NCI-H226 (cell line): ENCODE data around the gene CTDSP1.

Experiments
- DNase-seq: peaks from one replicate; pipeline ENCODE4 v3.0.0-alpha.2; 2015

Gene CTDSP1

DNA sequence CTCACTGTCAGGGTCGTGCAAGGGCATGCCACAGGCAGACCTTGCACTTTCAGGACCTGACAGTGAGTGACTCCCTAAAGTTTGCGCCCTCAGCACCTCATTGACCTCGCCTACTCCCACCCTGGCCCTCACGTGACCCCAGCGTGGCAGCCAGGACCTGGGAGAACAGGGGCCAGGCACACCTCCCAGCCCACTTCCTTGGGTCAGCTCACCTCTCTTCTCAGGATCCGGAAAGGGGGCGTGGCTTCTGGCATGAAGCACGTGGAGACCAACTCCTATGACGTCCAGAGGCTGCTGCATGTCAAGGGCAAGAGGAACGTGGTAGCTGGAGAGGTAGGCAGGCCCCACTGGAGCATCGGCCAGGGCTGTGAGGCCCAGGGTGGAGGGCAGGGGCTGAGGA is 28.1 kb downstream of the CTDSP1 start:
- DNase-seq, result no peak

DNA sequence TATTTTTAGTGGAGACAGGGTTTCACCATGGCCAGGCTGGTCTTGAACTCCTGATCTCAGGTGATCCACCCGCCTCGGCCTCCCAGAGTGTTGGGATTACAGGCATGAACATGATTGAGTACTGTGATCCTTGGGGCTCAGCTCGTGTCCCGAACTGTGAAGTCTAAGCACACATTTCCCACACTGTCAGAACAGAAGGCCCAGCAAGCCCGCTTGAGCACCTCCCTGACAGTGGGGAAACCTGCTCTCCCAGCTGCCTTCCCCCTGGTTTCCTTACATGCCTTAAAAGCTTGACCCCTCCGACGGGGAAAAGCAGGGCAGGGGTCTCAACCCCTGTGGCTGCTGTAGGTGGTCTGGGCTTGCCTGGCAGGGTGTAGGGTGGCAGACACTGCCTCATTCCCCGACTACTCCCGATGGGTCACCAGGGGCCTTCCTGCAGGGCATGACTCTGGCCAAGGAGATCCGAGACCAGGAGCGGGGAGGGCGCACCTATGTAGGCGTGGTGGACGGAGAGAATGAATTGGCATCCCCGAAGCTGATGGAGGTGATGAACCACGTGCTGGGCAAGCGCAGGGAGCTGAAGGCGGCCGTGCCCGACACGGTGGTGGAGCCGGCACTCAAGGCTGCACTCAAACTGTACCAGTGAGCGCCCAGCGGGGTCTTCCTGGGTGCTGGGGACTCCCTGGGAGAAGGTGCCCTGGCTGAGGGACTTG is 29.3 kb downstream of the CTDSP1 start:
- DNase-seq, result no peak

DNA sequence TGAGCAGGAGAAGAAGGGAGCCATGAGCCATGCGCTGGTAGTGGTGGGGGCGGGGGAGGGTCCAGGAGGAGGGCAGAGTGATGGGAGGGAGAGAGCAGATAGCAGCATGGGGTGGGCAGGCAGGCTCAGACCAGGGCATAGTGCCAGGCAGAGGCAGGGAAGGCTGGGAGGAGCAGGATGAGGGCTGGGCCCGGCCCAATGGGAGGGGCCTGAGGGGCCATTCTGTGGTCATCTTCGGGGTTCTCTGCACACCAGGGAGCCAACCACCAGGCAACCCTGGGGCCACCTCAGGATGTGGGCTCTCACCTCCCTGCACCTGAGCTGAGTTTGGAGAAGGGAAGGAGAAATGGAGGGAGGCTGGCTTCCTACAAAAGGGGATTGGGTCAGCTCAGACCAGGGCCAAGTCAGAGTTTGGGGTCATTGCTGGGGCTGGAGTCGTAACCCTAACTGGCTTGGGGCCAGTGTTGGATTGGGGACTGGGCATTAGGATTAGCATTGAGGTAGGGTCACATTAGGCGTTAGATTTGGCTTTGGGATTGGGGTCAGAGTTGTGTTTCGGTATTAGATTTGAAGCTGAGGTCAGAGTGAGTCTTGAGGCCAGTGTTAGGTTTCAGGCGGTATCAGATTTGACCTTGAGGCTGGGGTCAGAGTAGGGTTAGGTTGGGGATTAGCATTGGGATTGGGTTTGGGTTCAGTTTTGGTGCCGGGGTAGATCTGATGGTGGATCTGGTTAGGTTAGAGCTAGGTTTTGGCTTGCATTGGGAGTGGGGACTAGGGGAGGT is 30.4 kb downstream of the CTDSP1 start:
- no peak for DNase-seq

DNA sequence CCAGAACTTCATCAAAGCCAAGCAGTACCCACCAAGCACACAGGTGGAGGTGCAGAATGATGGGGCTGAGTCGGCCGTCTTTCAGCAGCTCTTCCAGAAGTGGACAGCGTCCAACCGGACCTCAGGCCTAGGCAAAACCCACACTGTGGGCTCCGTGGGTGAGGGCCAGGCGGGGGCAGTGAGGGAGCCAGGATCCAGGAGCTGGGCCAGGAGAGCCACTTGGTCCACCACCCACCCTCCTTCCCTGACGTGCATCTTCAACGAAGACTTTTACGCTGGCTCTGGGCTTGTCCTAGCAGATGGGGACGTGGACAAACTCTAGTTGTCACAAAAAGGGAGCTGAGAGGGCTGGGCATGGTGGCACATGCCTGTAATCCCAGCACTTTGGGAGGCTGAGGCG is 31.1 kb downstream of the CTDSP1 start:
- no peak for DNase-seq

DNA sequence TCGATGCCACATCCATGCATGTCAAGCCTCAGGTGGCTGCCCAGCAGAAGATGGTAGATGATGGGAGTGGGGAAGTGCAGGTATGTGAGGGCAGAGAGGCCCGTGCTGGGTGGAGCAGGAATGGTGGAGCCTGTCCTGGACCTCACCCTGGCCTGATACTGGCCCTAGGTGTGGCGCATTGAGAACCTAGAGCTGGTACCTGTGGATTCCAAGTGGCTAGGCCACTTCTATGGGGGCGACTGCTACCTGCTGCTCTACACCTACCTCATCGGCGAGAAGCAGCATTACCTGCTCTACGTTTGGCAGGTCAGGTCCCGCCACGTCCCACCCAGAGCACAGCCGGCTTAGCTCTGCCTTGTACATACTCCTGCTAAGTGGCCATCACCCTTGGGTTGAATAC is 32.2 kb downstream of the CTDSP1 start:
- no peak for DNase-seq

DNA sequence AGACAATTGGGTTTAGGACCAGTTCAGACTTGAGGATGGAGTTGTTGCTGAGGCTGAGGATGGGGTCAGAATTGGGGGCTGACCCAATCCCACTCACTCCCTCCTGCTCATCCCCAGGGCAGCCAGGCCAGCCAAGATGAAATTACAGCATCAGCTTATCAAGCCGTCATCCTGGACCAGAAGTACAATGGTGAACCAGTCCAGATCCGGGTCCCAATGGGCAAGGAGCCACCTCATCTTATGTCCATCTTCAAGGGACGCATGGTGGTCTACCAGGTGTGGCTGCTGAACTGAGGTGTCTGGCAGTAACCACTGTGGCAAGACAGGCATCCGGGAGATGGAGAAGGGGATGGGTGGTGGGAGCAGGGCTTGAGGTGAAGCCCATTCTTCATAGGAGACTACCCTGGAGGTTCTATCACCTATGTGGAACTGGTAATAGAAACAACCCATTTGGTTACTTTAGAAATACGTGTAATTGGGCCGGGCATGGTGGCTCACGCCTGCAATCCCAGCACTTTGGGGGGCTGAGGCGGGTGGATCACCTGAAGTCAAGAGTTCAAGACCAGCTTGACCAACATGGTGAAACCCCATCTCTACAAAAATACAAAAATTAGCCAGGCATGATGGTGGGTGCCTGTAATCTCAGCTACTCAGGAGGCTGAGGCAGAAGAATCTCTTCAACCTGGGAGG is 33.2 kb downstream of the CTDSP1 start:
- DNase-seq, result no peak

DNA sequence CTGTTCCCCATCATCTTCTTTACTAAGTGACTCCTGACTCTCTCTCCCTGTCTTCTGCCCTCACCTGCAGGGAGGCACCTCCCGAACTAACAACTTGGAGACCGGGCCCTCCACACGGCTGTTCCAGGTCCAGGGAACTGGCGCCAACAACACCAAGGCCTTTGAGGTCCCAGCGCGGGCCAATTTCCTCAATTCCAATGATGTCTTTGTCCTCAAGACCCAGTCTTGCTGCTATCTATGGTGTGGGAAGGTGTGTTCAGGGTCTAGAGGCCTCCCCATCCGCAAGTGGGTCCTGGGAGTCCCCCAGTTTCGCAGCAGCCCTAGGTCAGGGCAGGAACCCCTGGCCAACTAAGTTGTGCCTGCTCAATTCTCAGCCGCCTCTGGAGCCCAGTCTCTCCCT is 34.8 kb downstream of the CTDSP1 start:
- DNase-seq, result no peak

DNA sequence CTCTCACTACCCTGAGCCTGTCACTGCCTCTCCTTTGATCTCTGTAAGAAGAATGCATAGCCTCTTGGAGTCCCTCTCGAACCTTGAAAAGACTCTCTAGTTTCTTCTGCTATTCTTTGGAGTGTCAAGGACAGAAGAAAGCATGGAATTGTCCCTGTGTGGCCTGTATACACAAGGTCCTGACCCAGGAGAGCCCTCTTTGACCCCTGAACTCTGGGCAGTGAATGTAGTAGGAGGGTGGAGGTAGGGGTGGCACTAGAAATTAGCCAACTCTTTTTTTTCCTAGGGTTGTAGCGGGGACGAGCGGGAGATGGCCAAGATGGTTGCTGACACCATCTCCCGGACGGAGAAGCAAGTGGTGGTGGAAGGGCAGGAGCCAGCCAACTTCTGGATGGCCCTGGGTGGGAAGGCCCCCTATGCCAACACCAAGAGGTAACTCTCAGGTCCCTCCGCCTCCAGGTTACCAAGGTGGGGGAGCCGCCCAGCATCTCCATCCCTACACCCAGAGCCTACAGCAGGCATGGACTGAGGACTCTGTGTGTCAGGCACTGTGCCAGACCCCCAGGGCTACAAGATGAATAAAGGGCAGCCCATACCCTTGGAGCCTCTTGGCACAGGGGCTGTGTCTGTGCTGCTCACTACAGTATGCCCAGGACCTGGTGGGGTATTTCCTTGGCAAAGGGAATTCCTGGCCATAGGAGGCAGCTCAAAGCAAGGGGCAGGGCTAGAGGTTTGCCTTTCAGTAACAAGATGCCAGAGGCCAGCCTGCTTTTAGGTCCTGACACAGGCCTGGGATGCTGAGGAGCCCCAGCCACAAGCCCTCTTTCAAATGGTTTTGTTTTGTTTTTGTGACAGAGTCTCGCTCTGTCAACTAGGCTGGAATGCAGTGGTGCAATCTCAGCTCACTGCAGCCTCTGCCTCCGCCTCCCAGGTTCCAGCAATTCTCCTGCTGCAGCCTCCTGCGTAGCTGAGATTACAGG is 35.6 kb downstream of the CTDSP1 start:
- DNase-seq, result no peak

DNA sequence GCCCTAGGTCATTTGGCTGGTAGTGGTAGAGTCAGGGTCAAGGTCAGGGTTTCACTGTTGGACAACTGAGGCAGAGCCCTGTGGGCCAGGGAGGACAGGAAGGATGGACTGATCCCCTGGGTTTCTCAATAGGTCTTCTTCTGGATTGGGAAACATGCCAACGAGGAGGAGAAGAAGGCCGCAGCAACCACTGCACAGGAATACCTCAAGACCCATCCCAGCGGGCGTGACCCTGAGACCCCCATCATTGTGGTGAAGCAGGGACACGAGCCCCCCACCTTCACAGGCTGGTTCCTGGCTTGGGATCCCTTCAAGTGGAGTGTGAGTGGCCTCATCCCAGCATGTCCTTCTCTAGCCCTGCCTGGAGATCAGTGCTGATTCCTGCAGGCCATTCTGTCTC is 37.3 kb downstream of the CTDSP1 start:
- no peak for DNase-seq

DNA sequence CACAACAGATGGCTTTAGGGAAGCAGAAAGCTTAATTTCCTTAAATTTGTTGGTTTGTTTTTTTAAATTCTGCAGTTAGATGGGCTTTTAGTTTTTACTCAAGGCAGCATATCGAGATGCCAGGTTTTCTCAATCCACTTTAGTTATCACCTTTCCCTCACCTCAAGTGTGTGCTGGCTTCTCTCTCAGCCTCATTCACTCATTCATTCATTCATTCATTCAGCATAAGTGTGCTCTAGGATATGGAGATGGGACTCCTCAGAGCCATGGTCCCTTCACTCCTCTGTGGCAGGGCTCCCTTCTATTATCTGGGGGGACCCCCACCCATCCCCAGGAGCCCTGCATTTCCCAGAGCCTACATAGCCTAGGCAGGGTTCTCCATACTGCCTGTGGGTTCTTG is 38.3 kb downstream of the CTDSP1 start:
- no peak for DNase-seq

DNA sequence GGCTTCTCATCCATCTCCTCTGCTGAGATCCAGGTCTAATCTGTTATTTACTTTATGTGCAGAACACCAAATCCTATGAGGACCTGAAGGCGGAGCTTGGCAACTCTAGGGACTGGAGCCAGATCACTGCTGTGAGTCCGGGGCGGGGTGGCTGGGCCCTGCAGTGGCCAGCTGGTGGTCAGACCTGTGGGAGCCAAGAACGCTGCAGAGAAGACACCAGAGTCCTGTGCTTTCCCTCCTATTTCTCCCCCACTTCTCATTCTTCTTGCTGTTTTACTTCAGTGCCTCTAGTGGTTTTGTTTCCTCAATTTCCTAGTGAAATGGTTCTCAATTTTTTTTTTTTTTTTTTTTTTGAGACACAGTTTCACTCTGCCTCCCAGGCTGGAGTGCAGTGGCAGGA is 38.9 kb downstream of the CTDSP1 start:
- no peak for DNase-seq

DNA sequence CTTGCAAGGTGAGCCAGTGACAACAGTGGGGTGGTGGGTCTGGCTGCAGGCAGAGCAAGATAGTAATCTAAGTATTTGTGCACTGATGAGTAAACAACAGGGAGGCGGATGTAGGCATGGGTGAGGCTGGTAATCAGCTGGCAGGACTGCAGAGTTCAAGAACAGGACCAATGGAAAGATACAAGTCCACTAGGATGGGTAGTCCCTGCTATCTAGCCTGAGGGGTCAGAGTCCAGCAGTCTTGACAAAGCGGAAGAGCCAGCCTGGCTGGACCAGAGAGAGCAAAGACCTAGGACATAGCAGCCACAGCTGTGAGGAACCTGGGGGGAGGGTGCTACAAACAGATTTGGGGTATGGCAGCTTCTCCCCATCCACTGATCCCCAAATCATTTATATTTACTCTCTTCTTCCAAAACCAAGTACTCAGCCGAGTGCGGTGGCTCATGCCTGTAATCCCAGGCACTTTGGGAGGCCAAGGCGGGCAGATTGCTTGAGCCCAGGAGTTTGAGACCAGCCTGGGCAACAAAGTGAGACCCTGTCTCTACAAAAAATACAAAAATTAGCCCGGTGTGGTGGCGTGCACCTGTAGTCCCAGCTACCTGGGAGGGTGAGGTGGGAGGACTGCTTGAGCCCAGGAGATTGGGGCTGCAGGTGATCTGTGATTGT is 45.2 kb downstream of the CTDSP1 start:
- DNase-seq, result no peak

DNA sequence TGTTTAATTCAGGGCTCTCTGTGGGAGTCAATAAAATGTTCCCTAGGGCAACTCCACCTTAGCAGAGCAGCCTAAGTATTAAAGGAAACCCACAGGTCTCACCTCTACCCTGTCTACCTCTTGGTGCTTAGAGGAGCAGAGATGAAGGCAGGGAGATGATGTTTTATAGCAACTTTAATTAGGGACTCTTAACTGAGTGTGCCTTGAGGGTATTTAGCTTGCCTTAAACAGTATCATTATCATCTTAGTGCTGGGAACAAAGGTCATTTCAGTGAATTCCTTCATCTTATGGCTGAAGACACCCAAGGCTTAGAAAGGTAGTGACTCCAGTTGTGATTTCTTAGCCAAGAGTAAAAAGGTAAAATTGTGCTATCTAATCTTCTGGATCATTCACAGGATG is 45.9 kb downstream of the CTDSP1 start:
- DNase-seq, result no peak

DNA sequence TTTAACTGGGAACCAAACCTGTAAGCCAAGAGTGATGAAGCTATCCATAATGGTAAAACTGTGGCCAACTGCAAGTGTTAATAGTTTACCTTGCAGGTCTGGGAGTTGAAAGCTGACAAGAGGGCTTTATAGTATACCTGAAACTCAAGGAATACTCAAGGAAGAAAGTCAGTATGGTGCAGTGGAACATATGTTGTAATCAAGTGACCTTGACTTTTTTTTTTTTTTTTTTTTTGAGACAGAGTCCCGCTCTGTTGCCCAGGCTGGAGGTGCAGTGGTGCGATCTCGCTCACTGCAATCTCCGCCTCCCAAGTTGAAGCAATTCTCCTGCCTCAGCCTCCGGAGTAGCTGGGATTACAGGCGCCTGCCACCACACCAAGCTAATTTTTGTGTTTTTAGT is 46.9 kb downstream of the CTDSP1 start:
- DNase-seq, result no peak

DNA sequence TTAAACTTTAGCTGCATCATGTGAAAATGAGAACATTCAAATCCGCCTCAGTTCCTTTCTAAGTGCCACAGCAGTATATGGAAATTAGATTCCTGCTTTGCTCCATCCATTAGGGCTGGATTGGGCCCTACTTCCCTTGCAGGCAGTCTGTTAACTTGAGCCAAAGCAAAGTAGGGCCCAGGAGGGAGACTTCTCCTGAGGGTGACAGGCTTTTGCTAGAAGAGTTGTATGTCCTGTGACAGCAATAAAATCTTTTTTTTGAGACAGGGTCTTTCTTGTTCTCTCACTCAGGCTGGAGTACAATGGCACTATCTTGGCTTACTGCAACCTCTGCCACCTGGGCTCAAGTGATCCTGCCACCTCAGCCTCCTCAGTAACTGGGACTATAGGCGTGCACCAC is 47.4 kb downstream of the CTDSP1 start:
- DNase-seq, result no peak

DNA sequence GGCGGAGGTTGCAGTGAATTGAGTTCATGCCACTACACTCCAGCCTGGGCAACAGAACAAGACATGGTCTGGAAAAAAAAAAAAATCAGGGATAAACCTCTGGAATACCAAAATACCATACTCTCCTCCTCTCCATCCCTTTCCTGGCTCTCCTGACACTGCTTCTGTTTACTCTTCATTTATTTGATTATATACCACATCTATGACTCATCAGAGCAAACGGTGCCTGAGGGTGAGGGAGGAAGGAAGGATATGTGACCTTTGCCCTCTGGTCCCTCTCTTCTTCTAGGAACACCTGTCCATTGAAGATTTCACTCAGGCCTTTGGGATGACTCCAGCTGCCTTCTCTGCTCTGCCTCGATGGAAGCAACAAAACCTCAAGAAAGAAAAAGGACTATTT is 49.3 kb downstream of the CTDSP1 start:
- peak; percentile 6 for DNase-seq

DNA sequence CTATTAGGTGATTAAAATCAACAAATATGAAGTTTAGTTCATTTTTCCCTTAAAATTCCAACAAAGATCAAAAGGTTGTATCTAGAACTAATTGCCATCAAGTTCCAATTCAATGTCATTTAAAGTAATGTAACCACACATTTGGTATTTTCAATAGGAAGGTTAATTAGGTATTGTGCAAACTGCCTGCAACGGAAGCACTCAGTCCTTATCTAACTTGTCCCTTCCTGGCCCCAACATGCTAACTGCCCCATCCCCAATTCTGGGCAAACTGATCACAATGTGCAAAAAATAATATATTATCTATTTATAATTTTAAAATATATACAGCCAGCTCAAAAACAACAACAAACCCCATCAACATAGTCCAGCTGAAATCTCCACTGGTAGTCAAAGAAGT is 52.4 kb downstream of the CTDSP1 start:
- DNase-seq, result no peak
